Pons (tissue), 1 donor: ENCODE data around the gene HSPA1L.
A peak's percentile ranks its signal among the peaks of the same experiment; 100 is the strongest.

Experiments used
- DNase-seq: peaks from one replicate; pipeline ENCODE4 v3.0.0-alpha.2; 2016; ENCODE audit warnings: low spot score

HSPA1L gene

DNA sequence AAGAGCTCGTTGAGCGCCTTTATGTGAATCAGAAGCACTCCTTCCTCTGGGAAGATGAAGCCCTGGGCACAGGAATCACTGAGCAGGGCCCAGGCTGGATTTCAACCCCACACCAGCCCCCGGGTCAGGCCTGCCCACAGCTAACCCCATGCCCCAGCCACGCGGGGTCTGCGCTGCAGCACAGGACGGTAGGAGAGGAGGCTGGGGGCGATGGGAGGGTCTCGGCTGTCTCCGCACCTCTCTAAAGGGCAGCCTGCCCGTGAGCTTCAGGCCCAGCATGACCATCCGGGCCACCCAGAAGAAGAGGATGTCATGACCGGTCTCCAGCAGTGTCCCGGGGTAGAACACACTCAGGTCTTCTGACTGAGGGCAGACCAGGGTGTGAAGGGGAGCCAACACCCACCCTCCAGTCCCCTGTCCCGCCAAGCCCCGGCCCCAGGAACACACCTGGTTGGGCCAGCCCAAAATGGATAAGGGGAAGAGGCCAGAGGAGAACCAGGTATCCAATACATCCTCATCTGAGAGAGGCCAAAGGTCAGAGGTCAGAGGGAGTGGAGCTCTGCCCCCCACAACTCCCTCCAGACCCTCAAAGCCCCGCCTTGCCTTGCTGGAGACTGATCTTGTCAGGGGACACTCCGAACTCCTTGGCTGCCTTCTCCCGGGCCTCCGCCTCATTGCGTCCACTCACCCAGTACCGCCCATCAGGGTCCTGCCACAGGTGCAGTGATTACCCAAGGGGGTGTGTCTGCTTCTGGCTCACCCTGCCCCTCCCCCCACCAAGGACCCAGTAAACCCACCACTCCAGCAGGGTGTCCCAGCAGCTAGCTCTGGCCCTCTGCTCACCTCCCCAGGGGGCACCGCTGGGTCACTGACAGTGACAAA is 33.6 kb downstream of the HSPA1L start:
- no peak for DNase-seq

DNA sequence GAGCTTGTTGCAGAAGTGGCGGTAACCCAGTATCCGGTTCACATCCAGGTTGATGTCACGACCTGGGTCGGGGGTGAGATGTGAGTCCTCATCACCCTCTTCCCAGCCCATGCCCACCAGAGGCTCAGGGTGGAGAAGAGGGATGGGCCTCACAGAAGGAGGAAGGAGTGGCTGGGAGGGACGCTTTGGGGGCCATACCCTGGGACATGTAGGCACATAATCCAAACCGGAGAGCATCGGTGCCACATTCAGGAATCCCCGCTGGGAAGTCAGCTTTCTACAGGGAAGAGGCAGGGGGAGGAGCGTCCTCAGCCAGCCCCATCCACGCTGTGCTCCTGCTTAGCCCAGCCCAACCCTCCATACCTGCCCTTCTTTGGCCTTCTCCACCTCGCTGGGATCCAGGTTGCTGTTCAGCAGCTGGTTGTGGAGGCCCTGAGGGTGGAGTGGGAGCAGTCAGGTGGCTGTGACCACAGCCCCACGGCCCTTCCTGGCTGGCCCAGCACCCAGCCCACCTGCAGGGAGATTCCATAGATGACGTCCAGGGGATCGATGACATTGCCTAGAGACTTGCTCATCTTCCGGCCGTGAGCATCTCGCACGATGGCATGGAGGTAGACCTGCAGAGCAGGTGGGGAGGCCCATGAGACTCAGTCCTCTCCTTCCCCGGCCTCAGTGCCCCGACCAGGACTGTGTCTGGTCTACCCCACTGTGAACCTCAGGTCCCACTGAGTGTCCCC is 34.4 kb downstream of the HSPA1L start:
- DNase-seq = no peak

DNA sequence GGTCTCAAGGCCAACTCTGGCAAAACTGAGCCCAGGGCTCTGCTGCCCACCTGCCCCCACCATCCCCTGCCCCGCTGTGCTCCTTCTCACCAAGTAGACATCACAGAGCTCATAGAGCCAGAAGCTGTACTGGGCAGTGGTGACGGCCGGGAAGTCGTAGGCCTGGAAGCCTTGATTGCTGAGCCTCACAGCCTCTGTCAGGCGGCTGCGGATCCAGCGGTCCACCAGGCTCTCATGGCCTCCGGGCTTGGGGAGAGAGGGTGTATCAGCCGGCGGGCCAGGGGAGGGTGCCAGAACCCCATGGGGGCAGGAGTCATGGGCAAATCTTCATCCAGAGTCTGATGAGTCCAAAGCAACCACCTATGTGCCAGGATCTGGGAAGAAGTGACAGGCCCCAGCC is 35.2 kb downstream of the HSPA1L start:
- no peak for DNase-seq

DNA sequence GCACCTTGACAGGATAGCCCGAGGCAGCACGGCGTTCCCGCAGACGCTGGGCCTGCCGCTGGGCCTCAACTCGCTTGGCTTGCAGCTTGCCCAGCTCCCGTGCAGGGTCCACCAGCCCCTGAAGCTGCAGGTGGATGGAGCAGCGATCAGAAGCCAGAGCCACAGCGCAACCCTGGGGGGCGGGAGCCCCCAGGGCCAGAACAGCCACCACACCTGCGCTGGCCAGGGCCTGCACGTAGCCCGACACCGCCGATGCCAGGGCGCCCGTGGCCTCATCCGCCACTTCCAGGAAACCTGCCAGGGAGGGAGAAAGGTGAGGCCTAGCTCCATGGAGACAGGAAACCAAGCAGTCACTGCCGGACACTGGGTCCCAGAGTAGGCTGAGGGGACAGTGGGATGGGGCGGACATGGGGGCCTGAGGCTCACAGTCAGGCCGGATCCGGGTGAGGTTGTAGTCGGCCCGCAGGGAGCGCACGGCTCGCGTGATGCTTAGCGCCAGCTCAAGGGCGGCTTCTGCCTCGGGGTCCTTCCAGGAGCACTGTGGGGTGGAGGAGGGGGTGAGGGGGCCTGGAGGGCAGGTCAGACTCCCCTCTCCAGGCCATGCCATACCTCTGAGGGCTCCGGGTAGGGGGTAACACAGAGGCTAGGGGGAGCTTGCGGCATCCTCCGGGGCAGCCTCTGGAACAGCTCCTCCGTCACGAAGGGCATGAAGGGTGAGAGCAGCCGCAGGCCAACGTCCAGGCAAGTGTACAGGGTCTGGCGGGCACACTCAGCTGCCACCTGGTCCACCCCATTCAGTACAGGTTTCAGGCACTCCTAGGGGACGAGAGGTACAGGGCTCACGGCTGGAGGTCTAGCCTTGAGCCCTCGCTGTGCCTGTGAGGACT is 35.8 kb downstream of the HSPA1L start:
- no peak for DNase-seq

DNA sequence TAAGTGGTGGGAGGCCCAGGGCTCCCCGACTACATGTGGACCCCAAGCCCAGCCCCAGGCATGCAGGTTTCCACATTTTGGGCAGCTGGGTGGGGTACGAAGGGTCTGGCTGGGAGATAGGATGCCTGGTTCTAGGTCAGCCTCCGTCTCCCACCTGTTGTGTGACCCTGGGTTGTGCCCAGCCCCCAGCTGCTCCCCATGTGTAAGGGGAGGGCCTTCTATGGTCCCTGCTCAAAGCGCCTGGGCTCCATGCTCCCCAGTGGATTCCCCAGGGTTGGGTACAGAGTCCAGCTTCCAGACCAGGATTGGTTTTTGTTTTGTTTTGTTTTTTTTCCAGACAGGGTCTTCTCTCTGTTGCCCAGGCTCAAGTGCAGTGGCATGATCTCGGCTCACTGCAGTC is 36.9 kb downstream of the HSPA1L start:
- DNase-seq = no peak

DNA sequence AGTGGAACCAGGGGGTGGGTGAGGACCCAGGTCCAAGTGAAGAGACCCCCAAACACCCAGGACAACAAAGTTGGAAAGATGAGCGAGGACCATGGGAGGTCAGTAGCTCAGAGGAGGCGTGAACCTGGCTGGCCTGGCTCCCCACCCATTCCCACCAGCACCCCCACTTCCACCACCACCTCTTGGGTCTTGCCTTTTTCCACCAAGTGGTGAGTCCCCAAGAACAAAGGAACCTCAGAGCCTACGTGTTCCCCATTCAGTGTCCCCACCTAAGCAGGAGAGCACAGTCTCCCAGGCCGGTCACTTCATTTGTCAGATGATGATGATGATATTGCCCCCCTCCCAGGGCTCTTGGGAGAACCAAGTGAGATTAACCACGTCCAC is 37.4 kb downstream of the HSPA1L start:
- no peak for DNase-seq

DNA sequence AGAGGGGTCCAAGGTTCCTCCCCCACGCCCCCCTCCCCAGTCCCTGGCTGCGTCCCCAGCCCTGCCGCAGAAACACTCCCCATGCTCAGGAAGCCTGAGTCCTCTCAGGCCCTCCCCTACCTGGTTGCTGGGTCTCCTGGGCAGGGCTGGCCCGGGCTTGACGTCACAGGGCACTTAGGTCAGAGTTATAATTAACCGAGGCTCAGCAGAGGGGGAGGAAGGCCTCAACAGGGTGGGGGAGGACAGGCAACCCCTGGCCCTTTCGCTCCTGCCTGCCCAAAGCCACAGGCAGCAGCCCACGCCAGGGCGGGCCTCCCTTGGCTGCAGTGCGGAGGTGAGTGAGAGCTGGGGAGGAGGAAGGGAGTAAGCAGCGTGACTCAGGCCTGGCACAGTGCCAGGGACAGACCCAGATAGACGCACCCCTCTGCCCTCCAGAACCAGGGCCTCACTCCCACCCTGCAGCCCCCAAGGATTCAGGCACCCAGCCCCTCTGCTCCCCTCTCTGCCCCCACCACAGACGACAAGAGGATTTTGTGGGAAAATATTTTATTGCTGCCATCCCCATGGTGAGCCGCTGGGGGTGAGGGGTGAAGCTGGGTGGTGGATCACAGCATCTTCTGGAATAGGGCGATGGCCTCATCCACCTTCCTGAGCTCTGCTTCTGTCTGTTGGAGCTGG is 38.0 kb downstream of the HSPA1L start, which contains the start of gene VWA7:
VWA7 (minus strand) TSS at position 340 of the 678 bp plus-strand sequence. CDS start 549 bp downstream, outside the sequence.
- DNase-seq = no peak

DNA sequence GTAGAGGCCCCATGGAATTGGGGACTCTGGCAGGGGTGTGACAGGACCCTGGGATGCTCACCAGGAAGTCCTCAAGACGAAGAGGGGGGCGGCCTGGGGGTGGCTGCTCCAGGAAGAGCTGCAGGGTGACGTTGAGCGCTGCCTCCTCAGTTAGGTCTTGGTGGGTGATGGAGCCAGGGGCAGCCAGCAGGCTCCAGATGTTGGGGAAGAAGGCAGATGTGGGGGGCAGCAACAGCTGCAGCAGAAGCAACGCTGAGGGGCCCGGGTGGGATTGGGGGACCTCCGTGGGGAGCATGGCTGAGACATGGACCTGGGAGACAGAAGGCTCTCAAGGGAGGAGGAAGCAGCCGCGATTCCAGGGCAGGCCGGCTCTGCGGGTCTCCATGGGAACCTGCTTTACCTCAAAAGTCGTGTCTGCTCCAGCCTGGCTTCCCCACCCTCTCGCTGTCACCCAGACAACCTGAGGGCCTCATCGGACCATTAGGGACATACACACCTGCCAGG is 38.5 kb downstream of the HSPA1L start:
- DNase-seq = no peak

DNA sequence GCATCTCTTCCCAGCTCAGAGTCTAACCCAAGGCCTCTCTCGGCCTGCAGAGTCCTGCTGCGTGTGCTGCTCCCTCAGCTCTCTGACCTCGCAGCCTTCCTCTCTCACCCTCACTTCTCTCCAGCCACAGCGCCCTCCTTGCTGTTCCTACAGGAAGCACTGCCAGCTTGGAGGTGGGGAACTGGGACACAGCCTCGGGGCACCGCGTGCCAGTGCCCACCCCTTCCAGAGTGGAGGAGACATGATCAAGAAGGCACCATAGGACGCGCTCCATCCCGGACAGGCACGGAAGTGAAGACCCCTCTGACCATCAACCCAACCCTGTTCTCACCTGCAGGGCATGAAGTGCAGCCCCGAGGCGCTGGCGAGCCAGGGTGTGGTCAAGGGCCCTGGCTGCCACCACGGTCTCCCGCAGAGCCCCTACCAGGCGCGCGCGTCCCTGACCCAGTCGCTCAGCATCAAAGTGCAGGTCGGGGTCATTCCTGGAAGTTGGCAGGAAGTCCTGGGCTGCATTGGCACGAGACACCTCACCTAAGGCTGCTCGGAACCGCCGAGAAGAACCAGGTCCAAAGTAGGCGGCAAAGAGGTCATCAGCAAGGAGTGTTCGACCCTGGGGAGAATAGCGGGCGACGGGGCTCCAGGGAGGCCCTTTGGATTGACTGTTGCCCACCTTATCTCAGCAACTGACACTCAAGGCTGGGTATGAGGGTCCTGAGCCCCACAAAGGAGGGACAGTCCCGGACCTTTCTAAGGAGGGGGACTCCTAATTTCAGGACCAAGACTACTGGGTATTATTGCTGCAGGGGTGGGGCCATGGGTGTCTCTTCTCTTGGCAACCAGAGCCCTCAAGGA is 39.2 kb downstream of the HSPA1L start:
- DNase-seq = no peak

DNA sequence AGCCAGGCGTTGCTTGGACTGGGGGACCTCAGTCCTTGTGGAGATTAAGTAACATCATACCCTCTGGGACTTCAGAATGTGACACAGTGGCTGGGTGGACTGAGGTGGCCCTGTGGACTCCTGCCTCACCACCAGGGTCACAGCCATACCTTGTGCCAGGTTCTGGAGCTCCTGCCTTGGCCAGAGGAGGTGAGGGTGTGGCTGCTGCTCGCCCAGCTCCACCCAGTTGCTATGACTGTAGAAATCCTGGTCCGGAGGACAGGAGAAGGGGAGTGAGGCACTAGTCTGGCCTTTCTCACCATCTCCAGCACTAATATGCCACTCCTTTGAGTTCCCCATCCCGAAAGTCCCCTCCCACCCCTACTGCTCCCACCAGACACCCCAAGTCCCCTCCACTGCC is 39.9 kb downstream of the HSPA1L start:
- DNase-seq = no peak

DNA sequence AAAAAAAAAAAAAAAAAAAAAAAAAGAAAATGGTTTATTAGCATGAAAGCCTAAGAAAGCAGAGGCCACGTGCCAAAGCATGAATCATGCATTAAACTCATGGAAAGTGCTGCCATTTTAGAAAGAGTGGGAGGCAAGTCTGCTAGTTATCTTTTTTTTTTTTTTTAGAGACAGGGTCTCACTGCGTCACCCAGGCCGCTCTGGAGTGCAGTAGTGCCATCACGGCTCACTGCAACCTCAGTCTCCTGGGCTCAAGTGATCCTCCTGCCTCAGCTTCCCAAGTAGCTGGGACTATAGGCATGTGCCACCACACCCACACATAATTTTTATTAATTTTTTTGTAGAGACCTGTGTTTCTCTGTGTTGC is 43.1 kb downstream of the HSPA1L start:
- no peak for DNase-seq

DNA sequence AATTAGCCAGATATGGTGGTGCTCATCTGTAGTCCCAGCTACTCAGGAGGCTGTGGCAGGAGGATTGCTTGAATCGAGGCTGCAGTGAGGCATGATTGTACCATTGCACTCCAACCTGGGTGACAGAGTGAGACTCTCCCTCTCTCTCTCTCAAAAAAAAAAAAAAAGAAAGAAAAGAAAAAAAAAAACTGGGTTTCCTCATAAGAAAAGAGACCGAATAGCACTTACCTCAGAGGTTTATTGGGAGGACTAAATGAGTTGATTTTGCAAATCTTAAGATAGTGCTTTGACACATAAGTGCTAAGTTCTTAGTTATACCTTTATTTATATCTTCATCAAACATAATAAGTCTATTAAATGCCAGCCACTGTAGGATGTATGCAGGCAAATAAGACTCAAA is 44.2 kb downstream of the HSPA1L start:
- DNase-seq = no peak

DNA sequence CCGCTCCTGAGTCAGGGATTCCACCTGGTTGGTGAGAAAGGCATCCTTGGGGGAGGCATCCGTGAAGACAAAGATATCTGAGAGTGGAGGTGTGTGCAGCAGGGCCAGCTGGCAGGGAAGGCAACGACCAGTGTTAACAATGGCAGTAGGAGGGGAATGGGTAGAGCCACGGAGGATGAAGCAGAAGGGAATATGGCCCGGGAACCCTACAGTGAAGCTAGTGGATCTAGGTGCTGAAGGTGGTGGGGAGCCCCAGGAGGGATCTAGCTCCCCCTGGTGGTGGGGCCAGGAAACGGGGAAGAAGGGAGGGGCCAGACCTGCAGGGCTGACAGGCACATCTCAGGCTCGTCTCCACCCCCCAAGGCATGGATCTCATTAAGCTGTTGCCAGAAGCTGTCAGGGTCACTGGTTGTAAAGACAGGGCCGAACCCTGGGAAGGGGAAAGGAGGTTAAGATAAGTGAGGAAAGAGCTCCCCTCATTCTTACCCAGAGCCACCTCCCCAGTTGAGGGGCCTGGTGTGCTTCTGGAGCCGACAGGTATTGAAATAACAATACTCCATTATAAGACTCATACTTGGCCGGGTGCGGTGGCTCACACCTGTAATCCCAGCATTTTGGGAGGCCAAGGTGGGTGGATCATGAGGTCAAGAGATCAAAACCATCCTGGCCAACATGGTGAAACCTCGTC is 45.3 kb downstream of the HSPA1L start:
- DNase-seq = no peak

DNA sequence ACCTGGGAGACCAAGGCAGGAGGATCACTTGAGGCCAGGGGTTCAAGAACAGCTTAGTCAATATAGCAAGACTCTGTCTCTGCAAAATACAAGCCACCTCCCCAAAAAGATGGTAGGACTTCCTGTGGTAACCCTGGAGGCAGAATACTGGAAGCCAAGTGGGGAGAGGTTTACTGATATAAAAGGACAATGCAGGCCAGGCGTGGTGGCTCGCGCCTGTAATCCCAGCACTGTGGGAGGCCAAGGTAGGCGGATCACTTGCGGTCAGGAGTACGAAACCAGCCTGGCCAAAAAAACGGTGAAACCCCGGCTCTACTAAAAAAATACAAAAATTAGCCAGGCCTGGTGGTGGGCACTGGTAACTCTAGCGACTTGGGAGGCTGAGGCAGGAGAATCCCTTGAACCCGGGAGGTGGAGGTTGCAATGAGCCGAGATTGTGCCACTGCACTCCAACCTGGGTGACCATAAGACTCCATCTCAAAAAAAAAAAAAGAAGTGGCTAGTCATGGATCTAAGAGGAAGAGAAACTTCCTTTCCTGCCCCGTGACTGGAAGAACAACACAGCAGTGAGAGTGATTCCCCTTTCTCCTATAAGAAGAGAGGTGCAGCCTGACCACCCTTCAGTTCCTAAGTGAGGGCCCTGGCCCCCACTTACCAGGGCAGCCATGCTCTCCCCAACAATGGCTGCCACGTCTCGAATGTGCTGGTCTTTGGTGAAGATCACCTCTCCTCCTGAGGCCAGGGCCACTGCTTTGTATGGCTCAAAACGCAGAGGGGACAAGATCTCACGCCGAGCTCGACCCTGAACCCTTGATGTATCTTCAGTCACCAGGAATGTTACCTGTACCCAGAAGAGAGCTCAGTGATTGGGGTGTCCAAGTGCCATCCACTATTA is 46.5 kb downstream of the HSPA1L start:
- DNase-seq = peak; percentile 65

DNA sequence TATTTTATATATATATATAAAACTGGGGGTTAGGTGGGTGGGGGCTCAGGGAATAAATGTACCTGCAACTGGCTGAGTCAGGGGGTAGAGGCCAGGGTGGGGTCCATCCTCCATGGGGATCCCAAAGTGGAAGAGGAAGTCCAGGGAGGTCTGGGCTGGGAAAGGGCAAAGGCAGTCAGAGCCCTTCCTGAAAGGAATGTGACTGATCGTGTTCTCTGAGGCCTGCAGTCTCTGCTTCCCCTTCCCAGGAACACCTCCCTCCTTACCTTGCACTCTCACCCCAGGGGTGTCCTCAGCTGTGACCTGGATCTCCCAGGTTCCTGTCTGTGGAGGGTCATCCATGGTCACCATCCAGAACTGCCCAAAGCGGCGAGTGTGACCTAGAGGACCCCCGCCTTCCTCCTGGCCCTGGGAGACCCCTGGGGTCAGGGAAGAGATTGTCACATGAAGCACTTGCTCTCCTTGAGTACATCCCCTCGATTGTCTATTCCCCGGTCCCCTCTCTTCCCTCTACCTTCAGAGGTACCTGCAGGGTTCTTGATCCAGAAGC is 47.9 kb downstream of the HSPA1L start:
- no peak for DNase-seq

DNA sequence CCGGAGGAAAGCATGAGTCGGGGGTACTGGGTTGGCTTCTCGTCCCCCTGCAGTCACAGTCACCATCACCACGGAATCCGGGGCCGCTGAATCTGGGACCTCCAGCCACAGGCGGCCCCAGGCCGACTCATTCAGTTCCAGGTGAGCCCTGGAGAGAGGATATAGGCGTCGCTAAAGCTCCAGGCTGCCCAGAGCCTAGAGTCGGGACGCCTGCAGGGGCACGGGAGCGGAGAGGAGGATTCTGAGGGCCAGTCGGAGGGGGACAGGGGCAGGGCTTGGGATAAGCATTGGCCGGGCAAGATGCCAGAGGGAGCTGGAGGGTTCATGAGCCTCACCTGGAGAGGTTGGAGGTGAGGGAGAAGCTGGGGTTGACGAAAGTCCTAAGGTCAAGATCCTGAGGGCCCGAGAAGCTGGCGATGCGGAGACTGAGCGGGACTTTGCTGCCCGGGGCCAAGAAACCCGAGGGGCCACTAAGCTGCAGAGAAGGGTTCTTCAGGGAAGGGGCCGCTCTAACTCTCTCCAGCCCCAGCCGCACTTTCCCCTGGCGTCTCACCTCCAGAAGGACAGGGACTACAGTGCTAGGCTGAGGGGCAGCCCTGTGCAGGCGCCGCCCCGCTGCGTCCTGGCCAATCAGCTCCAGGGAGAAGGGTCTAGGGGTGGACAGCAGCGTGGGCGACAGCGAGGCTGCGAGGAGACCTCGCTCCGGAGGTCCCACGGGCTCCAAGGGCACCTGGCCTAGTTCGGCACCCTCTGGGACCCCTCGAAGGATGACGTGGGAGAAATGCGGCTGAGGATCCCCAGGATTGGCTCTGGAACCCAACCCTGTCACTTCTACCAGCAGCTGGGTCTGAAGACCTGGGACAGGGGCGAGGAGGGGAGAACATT is 48.9 kb downstream of the HSPA1L start:
- DNase-seq = no peak

DNA sequence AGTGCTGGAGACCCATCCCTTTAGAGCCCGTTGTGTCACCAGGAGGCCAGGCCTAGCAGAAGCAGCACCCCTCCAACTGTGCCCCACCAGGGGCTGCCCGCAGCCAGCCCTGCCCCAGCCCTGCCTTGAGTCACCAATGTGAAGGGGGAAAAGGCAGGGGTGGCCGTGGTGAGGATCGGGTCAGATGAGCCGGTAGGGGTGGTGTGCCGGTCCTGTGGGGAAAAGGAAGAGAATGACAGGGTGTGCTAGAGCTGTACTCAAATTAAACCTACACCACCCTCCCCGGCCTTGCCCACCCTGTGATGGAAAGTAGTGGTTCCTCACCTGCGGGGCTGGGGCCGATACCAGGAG is 49.5 kb downstream of the HSPA1L start:
- DNase-seq = no peak

DNA sequence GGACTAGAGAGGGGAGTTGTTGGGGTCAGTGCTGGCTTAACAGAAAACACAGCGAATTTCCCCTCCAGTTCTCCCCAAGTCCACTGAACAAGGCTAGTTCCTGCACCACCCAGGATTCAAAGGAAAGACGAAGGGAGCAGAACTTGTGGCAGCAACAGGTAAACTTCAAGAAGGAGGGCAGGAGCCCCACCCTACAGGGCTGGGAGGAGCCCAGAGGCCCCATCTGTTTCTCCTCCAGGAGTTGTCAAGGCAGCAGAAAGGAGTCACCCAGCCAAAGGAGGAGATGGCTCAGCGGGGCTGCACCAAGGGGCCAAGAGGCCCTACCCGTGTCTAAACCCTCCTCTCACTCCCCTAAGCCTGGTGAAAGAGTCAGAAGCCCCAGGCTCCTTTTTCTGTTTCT is 50.9 kb downstream of the HSPA1L start:
- no peak for DNase-seq
